ENCODE data around the gene STX1B.

STX1B gene

GRCh38 chr16:31038993-31039392 is 28.6 kb upstream of the STX1B start:
- no peak overlapping the region for H3K27ac ChIP-seq
- no peak for TF ChIP-seq CTCF (conservative IDR thresholded peaks at IDR 0.05)

GRCh38 chr16:31036691-31037090 is 26.3 kb upstream of the STX1B start:
- TF ChIP-seq ZFX (IDR thresholded peaks at IDR 0.05) = no peak
- TF ChIP-seq CTCF (conservative IDR thresholded peaks at IDR 0.05) = no peak
- no peak overlapping the region for H3K27ac ChIP-seq

GRCh38 chr16:31033709-31034492 is 23.5 kb upstream of the STX1B start:
- H3K27ac ChIP-seq = peak overlapping the region; percentile 83
- TF ChIP-seq CTCF (conservative IDR thresholded peaks at IDR 0.05) = no peak
- TF ChIP-seq ZFX (IDR thresholded peaks at IDR 0.05) = no peak

- peak within 1 kb of the TSS; percentile 83 for H3K27ac ChIP-seq
- no peak for TF ChIP-seq CTCF (conservative IDR thresholded peaks at IDR 0.05)
- no peak for TF ChIP-seq ZFX (IDR thresholded peaks at IDR 0.05)
These were observed 22.6 kb upstream of the STX1B start, which contains the start of gene STX4 for GRCh38 chr16:31032736-31033708. TSS of gene STX4 (plus strand) at chr16:31033558. CDS start at chr16:31033806, 248 bp downstream.

- no peak overlapping the region for H3K27ac ChIP-seq
- TF ChIP-seq CTCF (conservative IDR thresholded peaks at IDR 0.05) = no peak
- TF ChIP-seq ZFX (IDR thresholded peaks at IDR 0.05) = no peak
These were observed 20.8 kb upstream of the STX1B start for GRCh38 chr16:31031276-31031675.

- no peak for TF ChIP-seq CTCF (conservative IDR thresholded peaks at IDR 0.05)
- no peak for TF ChIP-seq ZFX (IDR thresholded peaks at IDR 0.05)
- H3K27ac ChIP-seq = no peak overlapping the region
These were observed 18.8 kb upstream of the STX1B start for GRCh38 chr16:31029272-31029671.

GRCh38 chr16:31025339-31025738 is 14.9 kb upstream of the STX1B start:
- TF ChIP-seq CTCF (conservative IDR thresholded peaks at IDR 0.05) (no peak), ZFX (IDR thresholded peaks at IDR 0.05) (no peak)
- H3K27ac ChIP-seq = no peak overlapping the region

All from C4-2B (cell line).